HEK293 (cell line): ENCODE data around the gene SEC63.
A peak's percentile ranks its signal among the peaks of the same experiment; 100 is the strongest.

Experiments used
- CTCF ChIA-PET: fragments of 350-600 bp; formaldehyde crosslinking; extraction: SDS; loops from one replicate; lab custom pipeline; 2021; ENCODE audit warnings: antibody characterized with exemption; lab: Yijun Ruan, JAX
- POLR2A ChIA-PET: fragments of 300-600 bp; formaldehyde crosslinking; extraction: SDS; loops from one replicate; lab custom pipeline; 2020; ENCODE audit warnings: antibody characterized with exemption, inconsistent platforms; lab: Yijun Ruan, JAX
- H3K27ac ChIP-seq: fragments of 200-500 bp; sonication (Bioruptor generic); 2 replicates; pipeline ENCODE4 v1.5.1; 2014; ENCODE audit warnings: low read depth, low read length, control low read depth, inconsistent platforms; ENCODE audit errors: extremely low read depth
- H3K36me3 ChIP-seq, 2 experiments: fragments of 200-500 bp in 1 of 2; sonication (Bioruptor generic) in 1 of 2; 1 replicate in 1 of 2; 2 replicates in 1 of 2; pipeline ENCODE4 v1.5.1; 2014 to 2017; ENCODE audit warnings: inconsistent platforms in 2 of 2, low read length in 2 of 2; ENCODE audit not compliant: control insufficient read depth in 2 of 2, insufficient read depth in 1 of 2
- H3K4me1 ChIP-seq: fragments of 200-500 bp; sonication (Bioruptor generic); 2 replicates; pipeline ENCODE4 v1.5.1; 2014; ENCODE audit warnings: mild to moderate bottlenecking, low read length, inconsistent platforms; ENCODE audit not compliant: control insufficient read depth, insufficient read depth
- H3K4me3 ChIP-seq: 2 replicates; pipeline ENCODE4 v1.5.1; 2011; ENCODE audit warnings: low read depth, mild to moderate bottlenecking, control low read depth, low read length, moderate library complexity
- H3K9me3 ChIP-seq: fragments of 200-500 bp; sonication (Bioruptor generic); 2 replicates; pipeline ENCODE4 v1.5.1; 2014; ENCODE audit warnings: low read depth, low read length, inconsistent platforms; ENCODE audit not compliant: control insufficient read depth, insufficient read depth
- BCL11B ChIP-seq: fragments of 450-650 bp; formaldehyde crosslinking; IDR thresholded peaks from 2 replicates; pipeline ENCODE4 v1.5.1; 2016; ENCODE audit warnings: low read depth, missing biosample characterization, missing genetic modification characterization
- GLI2 ChIP-seq: fragments of 450-650 bp; formaldehyde crosslinking; IDR thresholded peaks from 2 replicates; pipeline ENCODE4; 2017; ENCODE audit warnings: missing biosample characterization, missing genetic modification characterization, low read depth, borderline replicate concordance
- IKZF3 ChIP-seq: fragments of 450-650 bp; IDR thresholded peaks from 2 replicates; pipeline ENCODE4 v1.5.0; 2018; ENCODE audit warnings: missing biosample characterization, mild to moderate bottlenecking, missing genetic modification characterization, moderate library complexity
- KLF9 ChIP-seq: fragments of 450-650 bp; formaldehyde crosslinking; IDR thresholded peaks from 2 replicates; pipeline ENCODE4 v1.5.1; 2016; ENCODE audit warnings: missing biosample characterization, missing genetic modification characterization, low read depth
- TRIM28 ChIP-seq: IDR thresholded peaks from 2 replicates; pipeline ENCODE4 v1.6.1; 2011; ENCODE audit warnings: low read length, control low read depth, borderline replicate concordance
- ZBTB1 ChIP-seq: fragments of 450-650 bp; formaldehyde crosslinking; IDR thresholded peaks from 2 replicates; pipeline ENCODE4 v1.5.1; 2016; ENCODE audit warnings: missing biosample characterization, missing genetic modification characterization
- ZEB2 ChIP-seq: fragments of 450-650 bp; formaldehyde crosslinking; IDR thresholded peaks from 2 replicates; pipeline ENCODE4 v1.5.1; 2016; ENCODE audit warnings: missing biosample characterization, missing genetic modification characterization
- ZNF157 ChIP-seq: fragments of 450-650 bp; formaldehyde crosslinking; IDR thresholded peaks from 2 replicates; pipeline ENCODE4 v1.5.1; 2016; ENCODE audit warnings: missing biosample characterization, missing genetic modification characterization
- ZNF223 ChIP-seq: fragments of 450-650 bp; formaldehyde crosslinking; IDR thresholded peaks from 2 replicates; pipeline ENCODE4 v1.5.1; 2016; ENCODE audit warnings: missing biosample characterization, missing genetic modification characterization
- ZNF24 ChIP-seq: fragments of 450-650 bp; formaldehyde crosslinking; IDR thresholded peaks from 2 replicates; pipeline ENCODE4 v1.5.1; 2016; ENCODE audit warnings: missing biosample characterization, missing genetic modification characterization
- ZNF658 ChIP-seq: fragments of 450-650 bp; formaldehyde crosslinking; IDR thresholded peaks from 2 replicates; pipeline ENCODE4; 2016; ENCODE audit warnings: missing biosample characterization, missing genetic modification characterization
- ZSCAN23 ChIP-seq: fragments of 450-650 bp; formaldehyde crosslinking; IDR thresholded peaks from 2 replicates; pipeline ENCODE4 v1.5.1; 2016; ENCODE audit warnings: missing biosample characterization, missing genetic modification characterization
- TF ChIP-seq, protein P1 (sequence below): fragments of 450-650 bp; formaldehyde crosslinking; optimal IDR thresholded peaks from 2 replicates; pipeline ENCODE3; 2016; ENCODE audit warnings: missing biosample characterization, mild to moderate bottlenecking, missing genetic modification characterization
- TF ChIP-seq, protein P2 (sequence below): fragments of 450-650 bp; formaldehyde crosslinking; IDR thresholded peaks from 2 replicates; pipeline ENCODE4 v1.5.1; 2016; ENCODE audit warnings: missing biosample characterization, missing genetic modification characterization, borderline replicate concordance
- TF ChIP-seq, protein P3 (sequence below): fragments of 450-650 bp; formaldehyde crosslinking; IDR thresholded peaks from 2 replicates; pipeline ENCODE4 v1.5.1; 2016; ENCODE audit warnings: missing biosample characterization, missing genetic modification characterization, borderline replicate concordance
- TF ChIP-seq, protein P4 (sequence below): fragments of 450-650 bp; formaldehyde crosslinking; IDR thresholded peaks from 2 replicates; pipeline ENCODE4 v1.5.1; 2017; ENCODE audit warnings: missing biosample characterization, missing genetic modification characterization
- TF ChIP-seq, protein P5 (sequence below): IDR thresholded peaks from 2 replicates; pipeline ENCODE4 v1.6.1; 2011; ENCODE audit warnings: mild to moderate bottlenecking, low read depth, low read length, borderline replicate concordance
- TF ChIP-seq, protein P6 (sequence below): fragments of 450-650 bp; formaldehyde crosslinking; IDR thresholded peaks from 2 replicates; pipeline ENCODE4; 2016; ENCODE audit warnings: missing biosample characterization, missing genetic modification characterization
- TF ChIP-seq, protein P7 (sequence below): fragments of 450-650 bp; formaldehyde crosslinking; IDR thresholded peaks from 2 replicates; pipeline ENCODE4 v1.5.1; 2016; ENCODE audit warnings: missing biosample characterization, missing genetic modification characterization

Gene SEC63

DNA sequence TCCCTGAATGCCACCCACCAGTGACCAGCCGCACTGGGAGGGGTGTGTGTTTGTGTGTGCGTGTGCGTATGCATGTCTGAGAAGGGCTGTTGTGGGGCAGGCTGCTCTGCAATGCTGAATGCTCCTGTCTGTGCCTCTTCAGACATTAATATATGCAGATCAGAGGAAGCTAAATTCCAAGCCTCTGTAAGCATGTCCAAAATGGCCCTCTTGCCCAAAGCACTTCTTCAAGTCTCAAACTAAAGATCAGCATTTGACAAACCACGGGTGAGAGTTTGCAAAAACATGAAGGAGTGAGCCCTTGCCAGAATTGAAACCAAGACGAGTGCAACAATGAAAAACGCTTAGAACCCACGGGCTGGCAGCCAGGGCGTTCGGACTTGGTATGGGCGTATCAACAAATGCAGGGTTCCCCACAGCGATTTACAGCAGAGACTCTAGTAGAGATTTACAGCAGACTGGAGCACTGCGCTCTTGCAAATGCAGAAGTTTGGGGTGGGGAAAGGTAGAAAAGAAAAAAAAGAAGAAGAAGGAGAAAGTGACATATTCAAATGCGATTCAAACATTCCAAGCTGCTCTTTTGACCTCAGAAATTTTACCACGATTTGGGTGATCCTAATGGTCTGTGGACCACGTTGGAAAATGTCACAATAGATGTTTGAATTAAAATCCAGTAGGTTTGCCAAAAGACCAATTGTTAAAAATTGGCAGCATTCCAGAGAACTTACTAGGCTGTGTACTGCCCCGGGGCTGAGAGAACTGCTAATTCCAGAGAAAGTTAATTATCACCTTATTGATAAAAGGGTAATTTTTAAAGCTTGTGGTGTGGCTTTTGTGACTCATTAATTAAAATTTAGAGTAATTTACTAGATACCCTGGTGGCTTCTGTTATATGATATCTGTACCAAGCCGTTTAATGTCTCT, 137.4 kb downstream of the SEC63 start:
- CTCF ChIA-PET: interaction anchor here (0.6 to 5.1 kb wide), 5 partner anchors 11 to 1268 kb away, joined by 3 to 31 read pairs (median 3); no protein-coding TSS in a partner anchor
- POLR2A ChIA-PET: no interaction called here
- Histone ChIP-seq H3K36me3 (no peaks in the 10 kb centered on the region), H3K27ac (peak overlapping the region; percentile 32), H3K4me1 (peaks cover 11% of the 10 kb centered on the region), H3K4me3 (peak overlapping the region; percentile 0; the same call in 1 of the 2 replicates), H3K9me3 (no peaks in the 10 kb centered on the region)
- TF ChIP-seq ZSCAN23 (tag by site-specific recombination) (0 out of 2 replicates have a peak, but pooled peaks have one; percentile 46), IKZF3 (tag by site-specific recombination) (peak; percentile 85), TRIM28 (no peak; the same call in 1 of the 2 replicates), ZEB2 (tag by site-specific recombination) (0 out of 2 replicates have a peak, but pooled peaks have one; percentile 23), ZNF24 (no peak), ZNF658 (tag by site-specific recombination) (no peak), GLI2 (tag by site-specific recombination) (peak; percentile 53; the same call in 1 of the 2 replicates), BCL11B (peak; percentile 67), ZNF157 (no peak), ZBTB1 (tag by site-specific recombination) (no peak), ZNF223 (tag by site-specific recombination) (no peak), KLF9 (tag by site-specific recombination) (no peak; the same call in 1 of the 2 replicates)
- TF ChIP-seq, protein P1, sequence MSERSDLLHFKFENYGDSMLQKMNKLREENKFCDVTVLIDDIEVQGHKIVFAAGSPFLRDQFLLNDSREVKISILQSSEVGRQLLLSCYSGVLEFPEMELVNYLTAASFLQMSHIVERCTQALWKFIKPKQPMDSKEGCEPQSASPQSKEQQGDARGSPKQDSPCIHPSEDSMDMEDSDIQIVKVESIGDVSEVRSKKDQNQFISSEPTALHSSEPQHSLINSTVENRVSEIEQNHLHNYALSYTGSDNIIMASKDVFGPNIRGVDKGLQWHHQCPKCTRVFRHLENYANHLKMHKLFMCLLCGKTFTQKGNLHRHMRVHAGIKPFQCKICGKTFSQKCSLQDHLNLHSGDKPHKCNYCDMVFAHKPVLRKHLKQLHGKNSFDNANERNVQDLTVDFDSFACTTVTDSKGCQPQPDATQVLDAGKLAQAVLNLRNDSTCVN: no peak
- TF ChIP-seq, protein P2, sequence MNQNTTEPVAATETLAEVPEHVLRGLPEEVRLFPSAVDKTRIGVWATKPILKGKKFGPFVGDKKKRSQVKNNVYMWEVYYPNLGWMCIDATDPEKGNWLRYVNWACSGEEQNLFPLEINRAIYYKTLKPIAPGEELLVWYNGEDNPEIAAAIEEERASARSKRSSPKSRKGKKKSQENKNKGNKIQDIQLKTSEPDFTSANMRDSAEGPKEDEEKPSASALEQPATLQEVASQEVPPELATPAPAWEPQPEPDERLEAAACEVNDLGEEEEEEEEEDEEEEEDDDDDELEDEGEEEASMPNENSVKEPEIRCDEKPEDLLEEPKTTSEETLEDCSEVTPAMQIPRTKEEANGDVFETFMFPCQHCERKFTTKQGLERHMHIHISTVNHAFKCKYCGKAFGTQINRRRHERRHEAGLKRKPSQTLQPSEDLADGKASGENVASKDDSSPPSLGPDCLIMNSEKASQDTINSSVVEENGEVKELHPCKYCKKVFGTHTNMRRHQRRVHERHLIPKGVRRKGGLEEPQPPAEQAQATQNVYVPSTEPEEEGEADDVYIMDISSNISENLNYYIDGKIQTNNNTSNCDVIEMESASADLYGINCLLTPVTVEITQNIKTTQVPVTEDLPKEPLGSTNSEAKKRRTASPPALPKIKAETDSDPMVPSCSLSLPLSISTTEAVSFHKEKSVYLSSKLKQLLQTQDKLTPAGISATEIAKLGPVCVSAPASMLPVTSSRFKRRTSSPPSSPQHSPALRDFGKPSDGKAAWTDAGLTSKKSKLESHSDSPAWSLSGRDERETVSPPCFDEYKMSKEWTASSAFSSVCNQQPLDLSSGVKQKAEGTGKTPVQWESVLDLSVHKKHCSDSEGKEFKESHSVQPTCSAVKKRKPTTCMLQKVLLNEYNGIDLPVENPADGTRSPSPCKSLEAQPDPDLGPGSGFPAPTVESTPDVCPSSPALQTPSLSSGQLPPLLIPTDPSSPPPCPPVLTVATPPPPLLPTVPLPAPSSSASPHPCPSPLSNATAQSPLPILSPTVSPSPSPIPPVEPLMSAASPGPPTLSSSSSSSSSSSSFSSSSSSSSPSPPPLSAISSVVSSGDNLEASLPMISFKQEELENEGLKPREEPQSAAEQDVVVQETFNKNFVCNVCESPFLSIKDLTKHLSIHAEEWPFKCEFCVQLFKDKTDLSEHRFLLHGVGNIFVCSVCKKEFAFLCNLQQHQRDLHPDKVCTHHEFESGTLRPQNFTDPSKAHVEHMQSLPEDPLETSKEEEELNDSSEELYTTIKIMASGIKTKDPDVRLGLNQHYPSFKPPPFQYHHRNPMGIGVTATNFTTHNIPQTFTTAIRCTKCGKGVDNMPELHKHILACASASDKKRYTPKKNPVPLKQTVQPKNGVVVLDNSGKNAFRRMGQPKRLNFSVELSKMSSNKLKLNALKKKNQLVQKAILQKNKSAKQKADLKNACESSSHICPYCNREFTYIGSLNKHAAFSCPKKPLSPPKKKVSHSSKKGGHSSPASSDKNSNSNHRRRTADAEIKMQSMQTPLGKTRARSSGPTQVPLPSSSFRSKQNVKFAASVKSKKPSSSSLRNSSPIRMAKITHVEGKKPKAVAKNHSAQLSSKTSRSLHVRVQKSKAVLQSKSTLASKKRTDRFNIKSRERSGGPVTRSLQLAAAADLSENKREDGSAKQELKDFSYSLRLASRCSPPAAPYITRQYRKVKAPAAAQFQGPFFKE (tag by site-specific recombination): no peak
- TF ChIP-seq, protein P3, sequence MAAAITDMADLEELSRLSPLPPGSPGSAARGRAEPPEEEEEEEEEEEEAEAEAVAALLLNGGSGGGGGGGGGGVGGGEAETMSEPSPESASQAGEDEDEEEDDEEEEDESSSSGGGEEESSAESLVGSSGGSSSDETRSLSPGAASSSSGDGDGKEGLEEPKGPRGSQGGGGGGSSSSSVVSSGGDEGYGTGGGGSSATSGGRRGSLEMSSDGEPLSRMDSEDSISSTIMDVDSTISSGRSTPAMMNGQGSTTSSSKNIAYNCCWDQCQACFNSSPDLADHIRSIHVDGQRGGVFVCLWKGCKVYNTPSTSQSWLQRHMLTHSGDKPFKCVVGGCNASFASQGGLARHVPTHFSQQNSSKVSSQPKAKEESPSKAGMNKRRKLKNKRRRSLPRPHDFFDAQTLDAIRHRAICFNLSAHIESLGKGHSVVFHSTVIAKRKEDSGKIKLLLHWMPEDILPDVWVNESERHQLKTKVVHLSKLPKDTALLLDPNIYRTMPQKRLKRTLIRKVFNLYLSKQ (tag by site-specific recombination): no peak
- TF ChIP-seq, protein P4, sequence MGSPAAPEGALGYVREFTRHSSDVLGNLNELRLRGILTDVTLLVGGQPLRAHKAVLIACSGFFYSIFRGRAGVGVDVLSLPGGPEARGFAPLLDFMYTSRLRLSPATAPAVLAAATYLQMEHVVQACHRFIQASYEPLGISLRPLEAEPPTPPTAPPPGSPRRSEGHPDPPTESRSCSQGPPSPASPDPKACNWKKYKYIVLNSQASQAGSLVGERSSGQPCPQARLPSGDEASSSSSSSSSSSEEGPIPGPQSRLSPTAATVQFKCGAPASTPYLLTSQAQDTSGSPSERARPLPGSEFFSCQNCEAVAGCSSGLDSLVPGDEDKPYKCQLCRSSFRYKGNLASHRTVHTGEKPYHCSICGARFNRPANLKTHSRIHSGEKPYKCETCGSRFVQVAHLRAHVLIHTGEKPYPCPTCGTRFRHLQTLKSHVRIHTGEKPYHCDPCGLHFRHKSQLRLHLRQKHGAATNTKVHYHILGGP (tag by site-specific recombination): peak; percentile 62; the same call in 1 of the 2 replicates
- TF ChIP-seq, protein P5, sequence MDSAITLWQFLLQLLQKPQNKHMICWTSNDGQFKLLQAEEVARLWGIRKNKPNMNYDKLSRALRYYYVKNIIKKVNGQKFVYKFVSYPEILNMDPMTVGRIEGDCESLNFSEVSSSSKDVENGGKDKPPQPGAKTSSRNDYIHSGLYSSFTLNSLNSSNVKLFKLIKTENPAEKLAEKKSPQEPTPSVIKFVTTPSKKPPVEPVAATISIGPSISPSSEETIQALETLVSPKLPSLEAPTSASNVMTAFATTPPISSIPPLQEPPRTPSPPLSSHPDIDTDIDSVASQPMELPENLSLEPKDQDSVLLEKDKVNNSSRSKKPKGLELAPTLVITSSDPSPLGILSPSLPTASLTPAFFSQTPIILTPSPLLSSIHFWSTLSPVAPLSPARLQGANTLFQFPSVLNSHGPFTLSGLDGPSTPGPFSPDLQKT: no peak
- TF ChIP-seq, protein P6, sequence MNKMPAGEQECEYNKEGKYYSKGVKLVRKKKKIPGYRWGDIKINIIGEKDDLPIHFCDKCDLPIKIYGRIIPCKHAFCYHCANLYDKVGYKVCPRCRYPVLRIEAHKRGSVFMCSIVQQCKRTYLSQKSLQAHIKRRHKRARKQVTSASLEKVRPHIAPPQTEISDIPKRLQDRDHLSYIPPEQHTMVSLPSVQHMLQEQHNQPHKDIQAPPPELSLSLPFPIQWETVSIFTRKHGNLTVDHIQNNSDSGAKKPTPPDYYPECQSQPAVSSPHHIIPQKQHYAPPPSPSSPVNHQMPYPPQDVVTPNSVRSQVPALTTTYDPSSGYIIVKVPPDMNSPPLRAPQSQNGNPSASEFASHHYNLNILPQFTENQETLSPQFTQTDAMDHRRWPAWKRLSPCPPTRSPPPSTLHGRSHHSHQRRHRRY: no peak
- TF ChIP-seq, protein P7, sequence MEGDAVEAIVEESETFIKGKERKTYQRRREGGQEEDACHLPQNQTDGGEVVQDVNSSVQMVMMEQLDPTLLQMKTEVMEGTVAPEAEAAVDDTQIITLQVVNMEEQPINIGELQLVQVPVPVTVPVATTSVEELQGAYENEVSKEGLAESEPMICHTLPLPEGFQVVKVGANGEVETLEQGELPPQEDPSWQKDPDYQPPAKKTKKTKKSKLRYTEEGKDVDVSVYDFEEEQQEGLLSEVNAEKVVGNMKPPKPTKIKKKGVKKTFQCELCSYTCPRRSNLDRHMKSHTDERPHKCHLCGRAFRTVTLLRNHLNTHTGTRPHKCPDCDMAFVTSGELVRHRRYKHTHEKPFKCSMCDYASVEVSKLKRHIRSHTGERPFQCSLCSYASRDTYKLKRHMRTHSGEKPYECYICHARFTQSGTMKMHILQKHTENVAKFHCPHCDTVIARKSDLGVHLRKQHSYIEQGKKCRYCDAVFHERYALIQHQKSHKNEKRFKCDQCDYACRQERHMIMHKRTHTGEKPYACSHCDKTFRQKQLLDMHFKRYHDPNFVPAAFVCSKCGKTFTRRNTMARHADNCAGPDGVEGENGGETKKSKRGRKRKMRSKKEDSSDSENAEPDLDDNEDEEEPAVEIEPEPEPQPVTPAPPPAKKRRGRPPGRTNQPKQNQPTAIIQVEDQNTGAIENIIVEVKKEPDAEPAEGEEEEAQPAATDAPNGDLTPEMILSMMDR (tag by site-specific recombination): no peak
